ENCODE measurements around the gene RBM33. TPM values are rescaled to one million over a fixed set of nuclear protein-coding genes. Genes with fewer than 3 reads are reported as not detected.

Gene RBM33
- total RNA-seq, 1 donor from 2014 or later = 30.8 TPM

DNA sequence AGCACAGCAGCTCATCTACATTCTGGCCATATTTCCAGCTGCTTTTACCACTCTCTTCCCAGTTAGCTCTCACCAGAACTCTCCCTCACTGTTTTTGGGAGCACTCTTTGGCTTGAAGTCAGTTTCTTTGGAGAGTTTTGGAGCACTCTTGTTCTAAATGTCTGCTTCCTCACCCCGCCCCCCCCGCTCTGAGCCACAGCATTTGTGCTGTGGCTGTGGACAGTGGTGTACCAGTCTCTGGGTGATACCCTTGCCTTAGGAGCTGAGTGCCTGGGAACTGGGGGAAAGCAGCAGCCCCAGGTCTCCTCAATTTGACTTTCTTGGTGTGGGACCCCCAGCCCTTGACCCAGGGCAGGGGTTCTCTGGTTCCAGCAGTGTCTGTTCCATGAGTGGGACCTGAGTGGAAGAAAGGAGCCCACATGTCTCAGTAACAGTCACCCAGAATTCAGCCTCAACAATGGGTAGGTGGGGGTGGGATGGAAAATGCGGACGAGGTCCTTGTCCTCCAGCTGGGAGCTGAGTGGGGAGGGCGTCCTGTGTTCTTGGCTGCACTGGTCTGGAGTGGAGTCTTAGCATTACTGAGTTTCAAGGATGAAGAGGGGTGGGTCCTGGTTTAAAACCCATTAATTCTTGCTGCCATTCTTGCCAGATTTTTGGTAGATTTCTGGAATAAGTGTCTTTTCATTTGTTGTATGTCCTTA lies 18.0 kb downstream of the RBM33 start:
- H3K36me3 ChIP-seq = peaks cover 5% of the 10 kb centered on the region
- no peak overlapping the region for H3K4me3 ChIP-seq
- peaks cover 5% of the 10 kb centered on the region for H3K9me3 ChIP-seq (replicated peaks)
- no peak overlapping the region for H3K27ac ChIP-seq (replicated peaks)
- H3K4me1 ChIP-seq = peaks cover 64% of the 10 kb centered on the region
- intact Hi-C loops (cut with micrococcal nuclease) = no loop called here
- TF ChIP-seq, protein P1, sequence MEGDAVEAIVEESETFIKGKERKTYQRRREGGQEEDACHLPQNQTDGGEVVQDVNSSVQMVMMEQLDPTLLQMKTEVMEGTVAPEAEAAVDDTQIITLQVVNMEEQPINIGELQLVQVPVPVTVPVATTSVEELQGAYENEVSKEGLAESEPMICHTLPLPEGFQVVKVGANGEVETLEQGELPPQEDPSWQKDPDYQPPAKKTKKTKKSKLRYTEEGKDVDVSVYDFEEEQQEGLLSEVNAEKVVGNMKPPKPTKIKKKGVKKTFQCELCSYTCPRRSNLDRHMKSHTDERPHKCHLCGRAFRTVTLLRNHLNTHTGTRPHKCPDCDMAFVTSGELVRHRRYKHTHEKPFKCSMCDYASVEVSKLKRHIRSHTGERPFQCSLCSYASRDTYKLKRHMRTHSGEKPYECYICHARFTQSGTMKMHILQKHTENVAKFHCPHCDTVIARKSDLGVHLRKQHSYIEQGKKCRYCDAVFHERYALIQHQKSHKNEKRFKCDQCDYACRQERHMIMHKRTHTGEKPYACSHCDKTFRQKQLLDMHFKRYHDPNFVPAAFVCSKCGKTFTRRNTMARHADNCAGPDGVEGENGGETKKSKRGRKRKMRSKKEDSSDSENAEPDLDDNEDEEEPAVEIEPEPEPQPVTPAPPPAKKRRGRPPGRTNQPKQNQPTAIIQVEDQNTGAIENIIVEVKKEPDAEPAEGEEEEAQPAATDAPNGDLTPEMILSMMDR (IDR thresholded peaks at IDR 0.05; ENCODE audit: borderline replicate concordance) = no peak
- H3K27me3 ChIP-seq (ENCODE audit: low read depth) = no peaks in the 10 kb centered on the region
- DNase-seq = no peak

DNA sequence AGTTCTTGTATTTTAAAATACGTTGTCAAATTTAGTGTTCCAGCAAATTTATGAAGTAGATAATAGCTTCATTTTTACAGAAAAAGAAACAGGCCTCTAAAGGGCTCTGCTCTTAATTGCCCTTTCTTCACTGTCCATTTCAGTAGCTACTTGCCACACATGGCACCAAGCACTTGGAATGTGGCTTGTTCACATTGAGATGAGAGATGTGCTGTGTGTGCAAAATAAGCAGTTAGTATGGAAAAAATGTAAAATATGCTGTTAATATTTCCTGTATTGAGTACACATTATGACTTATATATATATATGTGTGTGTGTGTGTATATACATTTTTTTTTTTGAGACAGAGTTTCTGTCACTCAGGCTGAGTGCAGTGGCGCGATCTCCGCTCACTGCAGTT lies 19.5 kb downstream of the RBM33 start:
- TF ChIP-seq, protein P1 (IDR thresholded peaks at IDR 0.05; ENCODE audit: borderline replicate concordance) = no peak
- no peak for DNase-seq
- Histone ChIP-seq H3K36me3 (peaks cover 5% of the 10 kb centered on the region), H3K4me3 (no peak overlapping the region), H3K27ac (replicated peaks) (no peak overlapping the region), H3K4me1 (peaks cover 58% of the 10 kb centered on the region), H3K27me3 (ENCODE audit: low read depth) (no peaks in the 10 kb centered on the region), H3K9me3 (replicated peaks) (peaks cover 5% of the 10 kb centered on the region)
- intact Hi-C loops (cut with micrococcal nuclease) = no loop called here

DNA sequence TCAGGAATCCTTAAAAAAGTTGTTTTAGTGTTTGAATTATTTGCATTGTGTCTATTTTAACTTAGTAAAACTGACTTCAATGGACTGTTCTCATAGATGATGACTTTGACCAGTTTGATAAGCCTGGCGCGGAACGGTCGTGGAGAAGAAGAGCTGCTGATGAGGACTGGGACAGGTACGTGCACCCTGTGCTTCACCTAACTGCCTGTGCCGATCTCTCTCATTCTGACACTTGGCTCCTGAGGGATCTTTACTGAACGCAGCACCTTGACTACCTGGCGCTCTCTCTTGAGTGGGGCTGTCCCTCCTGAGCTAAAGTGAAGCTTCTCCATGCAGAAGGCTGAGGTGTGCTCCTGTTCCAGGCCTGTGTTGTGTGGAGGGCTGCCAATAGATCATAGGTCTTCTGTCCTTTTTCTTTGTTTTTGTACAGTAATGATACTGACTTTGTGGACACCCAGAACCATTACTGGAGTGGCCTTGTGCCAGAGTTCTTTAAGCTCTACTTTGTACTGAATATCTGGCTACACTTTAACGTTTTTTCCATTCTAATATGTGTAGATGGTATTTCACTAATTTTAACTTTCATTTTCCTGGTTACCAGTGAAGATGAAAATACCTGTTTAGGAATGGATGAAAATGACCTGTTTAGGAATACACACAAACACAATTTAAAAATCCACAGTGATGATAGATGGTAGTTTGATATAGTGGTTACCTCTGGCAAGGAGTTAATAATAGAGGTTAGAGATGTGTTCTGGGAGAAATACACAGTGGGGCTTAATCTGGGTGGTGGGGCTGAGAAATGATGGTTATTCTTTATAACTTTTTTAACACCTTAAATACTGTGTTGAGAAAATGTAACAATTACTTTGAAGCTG lies 20.9 kb downstream of the RBM33 start:
- Histone ChIP-seq H3K4me3 (no peak overlapping the region), H3K27ac (replicated peaks) (no peak overlapping the region), H3K36me3 (peaks cover 5% of the 10 kb centered on the region), H3K27me3 (ENCODE audit: low read depth) (no peaks in the 10 kb centered on the region), H3K4me1 (peaks cover 62% of the 10 kb centered on the region), H3K9me3 (replicated peaks) (no peaks in the 10 kb centered on the region)
- DNase-seq = no peak
- TF ChIP-seq, protein P1 (IDR thresholded peaks at IDR 0.05; ENCODE audit: borderline replicate concordance) = no peak
- intact Hi-C loops (cut with micrococcal nuclease) = no loop called here

DNA sequence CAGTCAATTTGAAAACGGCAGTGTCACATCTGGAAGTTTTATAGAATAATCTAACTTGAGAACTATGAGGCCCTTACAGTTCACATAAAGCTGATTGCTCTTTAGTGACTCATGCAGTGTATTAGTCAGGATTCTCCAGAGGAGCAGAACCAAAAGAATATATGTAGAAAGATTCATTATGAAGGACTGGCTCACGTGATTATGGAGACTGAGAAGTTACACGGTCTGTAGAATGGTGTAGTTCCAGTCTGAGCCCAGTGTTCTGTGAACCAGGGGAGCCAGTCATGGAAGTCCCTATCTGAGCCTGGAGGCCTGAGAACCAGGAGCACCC lies 21.5 kb downstream of the RBM33 start:
- no peak for DNase-seq
- peaks cover 5% of the 10 kb centered on the region for H3K36me3 ChIP-seq
- intact Hi-C loops (cut with micrococcal nuclease) = no loop called here
- peaks cover 68% of the 10 kb centered on the region for H3K4me1 ChIP-seq
- TF ChIP-seq, protein P1 (IDR thresholded peaks at IDR 0.05; ENCODE audit: borderline replicate concordance) = no peak
- no peaks in the 10 kb centered on the region for H3K9me3 ChIP-seq (replicated peaks)
- H3K27ac ChIP-seq (replicated peaks) = no peak overlapping the region
- no peak overlapping the region for H3K4me3 ChIP-seq
- H3K27me3 ChIP-seq (ENCODE audit: low read depth) = no peaks in the 10 kb centered on the region

DNA sequence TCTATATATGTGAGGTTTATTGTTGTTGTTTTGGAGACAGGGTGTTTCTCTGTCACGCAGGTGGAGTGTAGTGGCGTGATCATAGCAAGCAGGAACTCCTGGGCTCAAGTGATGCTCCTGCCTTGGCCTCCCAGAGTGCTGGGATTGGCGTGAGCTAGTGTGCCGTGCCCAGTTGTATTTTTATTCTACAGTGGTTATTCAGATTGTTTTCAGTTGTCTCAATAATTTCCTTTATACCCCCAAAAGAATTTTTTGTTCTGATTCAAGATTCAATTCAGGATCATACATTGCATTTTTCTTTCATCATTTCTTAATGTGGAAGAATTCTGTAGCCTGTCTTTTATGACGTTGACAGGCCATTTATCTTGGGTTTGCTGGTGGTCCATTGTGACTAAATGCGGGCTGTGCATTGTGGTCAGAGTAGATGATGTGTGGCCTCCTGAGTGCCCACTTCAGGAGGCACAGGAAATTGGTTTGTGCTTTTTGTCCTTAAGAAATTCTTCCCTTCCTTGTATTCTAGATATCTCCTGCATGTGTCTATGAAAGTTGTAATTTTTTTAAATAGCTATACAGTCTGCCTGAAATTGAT lies 22.9 kb downstream of the RBM33 start:
- Histone ChIP-seq H3K27me3 (ENCODE audit: low read depth) (no peaks in the 10 kb centered on the region), H3K36me3 (peaks cover 5% of the 10 kb centered on the region), H3K27ac (replicated peaks) (no peak overlapping the region), H3K4me1 (peaks cover 70% of the 10 kb centered on the region), H3K9me3 (replicated peaks) (no peaks in the 10 kb centered on the region), H3K4me3 (no peak overlapping the region)
- intact Hi-C loops (cut with micrococcal nuclease) = no loop called here
- TF ChIP-seq, protein P1 (IDR thresholded peaks at IDR 0.05; ENCODE audit: borderline replicate concordance) = no peak
- no peak for DNase-seq
